GM18951 (cell line): Measurements from ENCODE around the gene HDAC4.

Source experiments
- POLR2A ChIP-seq: IDR thresholded peaks from 4 replicates; pipeline ENCODE4 v1.6.1; 2011; ENCODE audit warnings: mild to moderate bottlenecking; ENCODE audit not compliant: insufficient read length, insufficient read depth; ENCODE audit errors: extremely low read depth
- in situ Hi-C: fragments of 300-500 bp; cut with MboI; formaldehyde crosslinking; loops from one replicate; pipeline ENCODE4 v1.12.0; 2022; ENCODE audit warnings: low sequenced_read_pairs, mixed read lengths, inconsistent platforms; ENCODE audit not compliant: unreplicated experiment

HDAC4 gene

DNA sequence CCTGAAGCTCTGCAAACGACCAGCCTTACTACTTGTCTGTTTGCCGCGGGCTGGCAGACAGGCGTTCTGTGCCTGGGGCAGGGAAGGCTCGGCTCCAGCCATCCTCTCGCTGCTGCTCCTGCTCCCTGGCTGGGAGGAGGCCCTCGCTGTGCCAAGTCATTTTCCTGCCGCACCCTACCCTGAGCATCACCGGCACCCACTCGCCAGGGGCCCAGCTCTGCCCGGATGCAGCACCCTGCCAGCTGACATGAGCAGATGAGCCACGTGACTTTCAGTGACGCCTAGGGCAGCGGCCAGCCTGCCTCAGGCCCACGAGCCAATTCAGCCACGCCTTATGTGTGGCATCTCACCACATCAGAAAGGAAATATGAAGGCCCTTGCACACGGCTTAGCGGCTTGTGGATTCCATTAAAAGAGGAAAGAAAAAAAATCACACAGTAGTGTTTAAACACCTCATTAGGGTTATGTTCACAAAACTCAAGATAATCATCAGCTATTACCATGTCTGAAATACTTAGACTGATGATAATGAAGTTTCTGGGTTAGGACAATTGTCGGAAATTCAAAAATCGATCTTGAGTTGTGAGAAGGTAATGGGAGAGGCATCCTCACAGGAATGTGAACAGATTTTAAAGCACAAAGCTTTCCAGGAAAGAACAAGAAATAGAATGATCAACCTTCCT lies 302.4 kb downstream of the HDAC4 start:
- no peak for TF ChIP-seq POLR2A
- in situ Hi-C loops: no loop called here

DNA sequence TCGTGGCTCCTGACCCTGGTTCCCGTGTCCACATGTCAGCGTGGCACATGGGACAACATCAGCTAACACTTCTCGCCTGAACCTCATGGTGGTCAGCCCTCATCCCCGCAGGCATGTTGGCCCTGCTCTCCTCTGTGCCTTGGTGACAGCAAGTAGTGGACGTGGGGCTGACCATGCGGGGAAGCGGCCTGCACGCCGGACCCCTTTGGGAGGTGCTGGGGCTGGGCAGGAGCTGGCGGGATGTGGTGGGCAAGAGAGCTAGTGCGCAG lies 303.5 kb downstream of the HDAC4 start:
- in situ Hi-C loops: no loop called here

DNA sequence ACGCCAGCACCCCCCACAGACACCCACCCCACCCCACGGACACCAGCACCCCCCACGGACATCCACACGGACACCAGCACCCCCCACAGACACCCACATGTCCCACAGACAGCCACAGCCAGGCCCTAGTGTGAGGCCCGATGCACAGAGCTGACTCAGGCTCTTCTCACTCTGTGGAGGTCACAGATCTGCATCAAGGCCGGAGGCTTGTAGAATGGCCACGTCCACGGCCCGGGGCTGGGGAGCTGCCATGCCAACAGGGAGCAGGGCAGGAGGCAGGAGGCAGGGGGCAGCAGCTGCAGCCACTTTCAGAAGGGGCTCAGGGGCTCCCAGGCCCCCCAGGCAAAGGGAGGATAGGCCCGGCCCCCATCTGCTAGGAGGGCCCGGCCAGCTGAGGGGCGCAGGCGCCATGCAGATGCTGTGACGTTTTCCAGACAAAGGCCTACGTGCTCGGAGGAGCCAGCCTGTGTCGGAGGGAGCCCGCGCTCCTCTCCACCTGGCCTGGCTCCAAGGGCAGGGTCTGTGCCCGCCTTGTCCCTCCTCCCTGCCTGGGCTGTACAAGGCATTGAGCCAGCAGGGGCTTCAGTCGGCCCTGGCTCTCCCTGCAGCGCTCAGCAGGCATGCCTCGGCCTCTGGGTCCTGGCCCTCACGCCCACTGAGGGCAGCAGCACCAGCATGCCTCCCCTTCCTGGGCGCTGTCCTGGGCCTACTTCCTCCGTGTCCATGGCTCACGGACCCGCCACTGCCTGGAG lies 304.0 kb downstream of the HDAC4 start:
- in situ Hi-C loops: no loop called here
- TF ChIP-seq POLR2A: no peak

More for the DNA sequence above, 303.5 kb downstream of the HDAC4 start:
- no peak for TF ChIP-seq POLR2A

DNA sequence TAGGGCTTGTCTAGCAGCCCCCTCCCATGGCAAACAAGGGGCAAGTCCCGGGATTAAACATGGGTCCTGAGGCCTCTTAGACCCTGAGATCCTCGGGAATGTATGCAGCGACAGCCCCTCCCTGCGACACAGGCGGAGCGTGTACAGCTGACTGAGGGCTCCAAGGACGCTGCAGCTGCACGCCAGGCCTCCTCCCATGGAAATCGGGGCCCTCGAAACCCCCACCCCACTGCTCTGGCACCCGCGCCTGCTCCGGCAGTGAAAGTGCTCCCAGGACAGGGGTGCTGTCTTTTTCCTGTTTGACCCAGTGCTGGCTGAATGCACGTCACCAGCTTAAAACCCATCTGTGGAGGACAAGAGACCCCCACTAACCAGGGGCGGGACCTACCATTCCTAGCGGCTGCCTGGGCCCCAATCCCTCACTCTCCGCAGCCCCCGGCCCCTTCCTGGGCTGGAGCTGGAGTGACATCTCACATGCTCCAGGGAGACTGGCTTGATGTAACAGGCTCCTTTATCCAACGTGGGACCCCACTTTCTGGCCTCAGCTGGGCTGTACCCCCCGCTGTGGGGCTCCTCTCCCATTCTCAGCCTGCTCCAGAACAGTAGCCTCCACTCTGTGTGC lies 305.2 kb downstream of the HDAC4 start:
- no peak for TF ChIP-seq POLR2A
- in situ Hi-C loops: no loop called here

DNA sequence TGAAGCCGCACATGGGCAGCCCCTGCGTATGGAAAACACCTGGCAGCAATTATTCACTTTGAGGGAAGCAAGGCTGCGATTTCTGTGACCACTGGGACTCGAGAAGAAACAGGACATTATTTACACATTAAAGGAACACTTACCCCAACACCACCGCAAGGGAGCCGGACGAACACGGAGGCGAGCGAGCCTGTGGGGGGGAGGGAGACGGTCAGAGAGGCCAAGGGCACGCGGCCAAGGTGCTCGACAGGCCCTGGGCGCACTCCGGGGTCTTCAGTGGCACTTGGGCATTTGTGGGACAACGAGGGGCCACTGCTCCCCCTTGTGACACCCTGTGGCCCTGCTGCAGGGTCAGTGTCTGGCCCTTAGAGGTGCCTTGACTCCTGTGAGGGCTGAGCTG lies 306.0 kb downstream of the HDAC4 start:
- TF ChIP-seq POLR2A: no peak
- in situ Hi-C loops: no loop called here

DNA sequence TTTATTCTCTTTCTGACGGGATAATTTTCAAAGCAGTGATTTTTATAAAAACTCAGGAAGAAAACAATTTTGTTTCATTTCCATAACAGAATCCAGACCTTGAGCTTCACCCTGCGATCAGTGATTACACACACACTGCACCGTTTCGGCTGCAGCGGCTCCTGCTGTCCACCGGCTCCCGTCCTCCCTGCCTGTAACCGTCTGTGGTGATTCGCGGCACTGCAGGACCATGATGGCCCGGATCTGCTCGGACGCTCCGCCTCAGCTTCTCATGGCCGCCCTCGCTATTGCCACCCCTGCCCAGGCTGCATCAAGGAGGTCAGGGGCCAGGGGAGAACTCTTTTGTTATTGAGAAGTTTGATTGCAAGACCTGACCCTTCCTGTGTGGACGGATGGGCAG lies 306.9 kb downstream of the HDAC4 start:
- no peak for TF ChIP-seq POLR2A
- in situ Hi-C loops: no loop called here

DNA sequence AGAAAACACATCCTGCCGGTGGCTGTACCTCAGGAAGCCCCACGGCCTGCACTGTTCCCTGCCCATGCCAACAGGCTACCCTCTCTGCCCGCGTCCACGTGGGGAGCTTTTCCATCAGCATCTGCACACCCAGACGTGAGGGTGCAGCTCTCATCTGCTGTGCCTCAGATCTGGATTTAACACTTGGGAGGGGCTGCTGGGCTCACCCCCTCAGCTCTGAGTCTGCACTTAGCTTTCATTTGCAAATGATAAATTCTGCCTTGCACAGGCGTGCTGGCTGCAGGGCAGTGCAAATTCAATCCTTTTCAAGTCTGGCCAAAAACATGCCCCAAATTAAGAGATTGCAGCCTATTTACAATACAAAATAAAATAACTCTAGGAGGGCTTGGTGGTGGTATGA lies 307.3 kb downstream of the HDAC4 start:
- in situ Hi-C loops: no loop called here
- TF ChIP-seq POLR2A: no peak

DNA sequence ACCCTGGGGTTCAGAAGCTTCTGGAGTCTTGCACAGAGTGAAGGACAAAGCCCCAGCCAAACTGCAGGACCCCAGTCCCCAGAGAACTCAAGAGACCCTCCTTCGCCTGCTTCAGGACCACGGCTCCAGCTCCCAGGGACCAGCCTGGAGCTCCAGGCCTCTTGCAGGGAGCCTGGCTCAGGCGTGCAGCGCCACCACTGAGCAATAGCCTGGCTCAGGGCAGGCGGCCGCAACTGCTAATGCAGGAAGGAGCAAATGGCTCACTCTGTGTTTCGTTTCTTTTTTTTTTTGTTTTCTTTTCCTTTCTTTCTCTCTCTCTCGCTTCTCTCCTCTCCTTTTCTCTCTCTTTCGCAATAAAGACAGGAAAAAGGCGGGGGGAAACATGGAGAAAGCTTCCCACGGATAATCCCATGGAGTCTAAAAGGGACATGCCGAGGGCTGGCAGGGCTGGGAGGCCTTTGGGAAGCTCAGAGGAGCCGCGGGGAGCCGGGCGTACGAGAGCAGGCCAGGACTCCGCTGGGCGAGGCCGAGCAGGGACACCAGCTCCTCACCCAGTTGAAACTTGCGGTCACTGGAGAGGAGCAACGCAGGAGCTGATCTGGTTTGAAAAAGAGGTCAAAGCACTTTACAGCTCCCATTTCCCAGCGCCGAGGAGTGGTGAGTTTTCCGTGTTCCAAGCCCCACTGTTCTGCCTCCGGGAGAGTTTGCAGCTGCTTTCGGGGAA lies 308.1 kb downstream of the HDAC4 start:
- no peak for TF ChIP-seq POLR2A

DNA sequence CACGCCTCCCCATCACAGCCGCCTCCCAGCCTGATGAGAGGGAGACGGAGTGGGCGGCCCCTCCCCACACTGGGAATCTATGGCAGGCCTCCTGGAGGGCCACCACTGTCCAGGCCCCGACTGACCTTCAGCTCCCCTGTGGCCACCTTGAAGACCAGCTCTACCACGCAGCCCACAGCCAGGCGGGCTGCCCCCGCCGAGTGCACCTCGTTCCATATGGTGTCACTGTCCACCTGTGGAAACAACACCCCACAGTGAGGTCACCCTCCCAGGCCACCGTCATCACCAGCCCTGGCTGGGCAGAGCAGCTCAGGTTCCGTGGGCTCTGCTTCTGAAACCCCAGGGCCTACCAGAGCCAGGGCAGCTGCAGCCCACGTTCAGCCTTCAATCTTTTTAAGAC lies 310.9 kb downstream of the HDAC4 start:
- in situ Hi-C loops: no loop called here
- TF ChIP-seq POLR2A: no peak

More for the DNA sequence above, 308.1 kb downstream of the HDAC4 start:
- in situ Hi-C loops: no loop called here

DNA sequence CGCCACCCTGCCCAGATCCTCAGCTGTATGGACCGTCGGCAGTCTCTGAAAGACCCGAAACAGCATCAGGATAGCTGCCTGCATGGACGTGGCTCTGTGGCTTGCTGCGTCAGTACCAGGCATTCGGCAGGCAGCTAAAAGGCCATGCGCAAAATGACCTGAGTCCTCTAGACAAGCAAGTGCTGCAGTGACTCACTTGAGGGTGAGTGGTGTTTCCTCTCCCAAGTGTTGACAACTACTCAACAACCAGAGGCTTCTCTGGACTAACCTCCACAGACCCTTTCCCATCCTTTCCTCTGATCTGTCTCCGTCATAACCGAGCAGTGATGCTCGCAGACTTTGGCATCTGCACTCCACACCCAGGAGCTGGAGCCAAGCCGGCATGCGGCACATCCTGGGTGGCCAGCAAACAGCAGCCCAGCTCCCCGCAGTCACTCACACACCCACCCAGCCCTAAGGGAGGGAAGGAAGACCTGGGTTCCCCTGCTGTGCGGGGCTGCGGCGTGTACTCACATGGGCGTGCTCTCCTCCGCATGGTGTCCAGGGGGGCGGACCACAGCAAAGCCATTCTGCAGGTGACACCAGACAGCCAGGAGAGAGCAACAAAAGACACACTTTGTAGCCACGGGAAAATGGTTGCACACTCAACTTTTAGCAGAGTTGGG lies 313.6 kb downstream of the HDAC4 start:
- in situ Hi-C loops: no loop called here

DNA sequence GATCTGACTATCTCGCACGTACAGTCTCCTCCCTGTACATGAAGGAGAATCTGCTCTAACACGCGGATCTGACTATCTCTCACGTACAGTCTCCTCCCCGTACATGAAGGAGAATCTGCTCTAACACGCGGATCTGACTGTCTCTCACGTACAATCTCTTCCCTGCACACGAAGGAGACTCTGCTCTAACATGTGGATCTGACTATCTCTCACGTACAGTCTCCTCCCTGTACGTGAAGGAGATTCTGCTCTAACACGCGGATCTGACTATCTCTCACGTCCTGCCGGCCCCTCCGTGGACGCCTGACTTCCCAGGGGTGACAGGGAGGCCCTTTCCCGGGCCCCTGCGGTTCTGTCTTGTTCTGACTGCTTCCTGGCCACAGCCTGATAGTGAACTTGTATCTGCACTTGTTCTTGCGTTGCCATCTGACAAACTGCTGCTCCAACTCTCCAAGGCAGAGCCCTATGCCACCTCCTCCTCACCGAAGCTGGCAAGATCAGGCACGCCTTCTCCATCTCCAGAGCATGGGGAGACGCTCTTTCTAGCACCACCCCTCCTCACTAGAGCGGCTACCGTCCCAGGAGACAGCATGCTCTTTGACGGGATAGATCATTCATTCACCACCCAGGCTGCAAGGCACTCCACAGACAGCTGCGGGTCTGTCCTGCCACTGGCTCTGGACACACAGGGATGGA lies 314.3 kb downstream of the HDAC4 start:
- in situ Hi-C loops: no loop called here
- TF ChIP-seq POLR2A: no peak

More for the DNA sequence above, 313.6 kb downstream of the HDAC4 start:
- no peak for TF ChIP-seq POLR2A

DNA sequence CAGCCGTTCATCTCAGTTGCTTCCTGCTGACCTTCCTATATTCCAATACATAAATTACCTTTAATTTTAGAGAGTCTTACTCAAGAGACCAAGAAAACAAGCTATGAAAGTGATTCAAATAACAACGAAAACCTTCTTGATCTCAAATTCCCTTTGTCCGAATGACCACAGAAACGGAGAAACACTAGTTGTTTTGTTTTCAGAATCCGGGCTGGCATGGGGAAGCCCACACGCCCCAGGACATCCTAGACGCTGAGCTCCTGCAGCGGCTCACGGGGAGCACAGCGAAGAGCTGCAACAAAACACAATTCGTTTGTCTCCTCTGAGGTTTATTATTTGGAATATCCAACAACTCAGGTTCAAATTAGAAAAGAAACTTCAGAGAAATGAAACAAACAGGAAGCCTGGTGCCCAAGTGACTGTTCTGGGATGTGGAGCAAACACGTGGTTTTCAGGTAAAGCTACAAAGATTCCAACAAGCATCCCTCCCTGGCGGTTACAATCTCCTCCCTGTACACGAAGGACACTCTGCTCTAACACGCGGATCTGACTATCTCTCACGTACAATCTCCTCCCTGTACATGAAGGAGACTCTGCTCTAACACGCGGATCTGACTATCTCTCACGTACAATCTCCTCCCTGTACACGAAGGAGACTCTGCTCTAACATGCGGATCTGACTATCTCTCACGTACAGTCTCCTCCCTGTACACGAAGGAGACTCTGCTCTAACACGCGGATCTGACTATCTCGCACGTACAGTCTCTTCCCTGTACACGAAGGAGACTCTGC lies 315.4 kb downstream of the HDAC4 start:
- TF ChIP-seq POLR2A: no peak
- in situ Hi-C loops: no loop called here
